BLaER1 treated with 17β-estradiol and CSF1 and Interleukin-3, amounts not matched to agents 10 nM and 100 nM (cell line): ENCODE measurements around the gene KIF1A.

Experiments
- H3K27ac ChIP-seq, 11 experiments: shearing (Covaris generic); formaldehyde crosslinking; 2 replicates each; pipeline ENCODE4 v1.8.1; 2022
- H3K27me3 ChIP-seq, 11 experiments: shearing (Covaris generic); formaldehyde crosslinking; 2 replicates each; pipeline ENCODE4 v1.8.1; 2022
- H3K36me3 ChIP-seq, 11 experiments: shearing (Covaris generic); formaldehyde crosslinking; 2 replicates each; pipeline ENCODE4 v1.8.1; 2022
- H3K4me1 ChIP-seq, 10 experiments: shearing (Covaris generic); formaldehyde crosslinking; 2 replicates each; pipeline ENCODE4 v1.8.1; 2022
- H3K4me2 ChIP-seq, 11 experiments: shearing (Covaris generic); formaldehyde crosslinking; 2 replicates each; pipeline ENCODE4 v1.8.1; 2022
- H3K4me3 ChIP-seq, 10 experiments: shearing (Covaris generic); formaldehyde crosslinking; 2 replicates each; pipeline ENCODE4 v1.8.1; 2022
- H3K9ac ChIP-seq, 11 experiments: shearing (Covaris generic); formaldehyde crosslinking; 2 replicates each; pipeline ENCODE4 v1.8.1; 2022
- H3K9me3 ChIP-seq, 11 experiments: shearing (Covaris generic); formaldehyde crosslinking; replicated peaks in 1 of 11; 2 replicates each; pipeline ENCODE4 v1.8.1; 2022
- H4K20me1 ChIP-seq, 11 experiments: shearing (Covaris generic); formaldehyde crosslinking; 2 replicates each; pipeline ENCODE4 v1.8.1; 2022
- Cebpa-rat ChIP-seq, 11 experiments: shearing (Covaris generic); IDR thresholded peaks; 2 replicates each; pipeline ENCODE4 v1.8.1; 2022

Gene KIF1A

DNA sequence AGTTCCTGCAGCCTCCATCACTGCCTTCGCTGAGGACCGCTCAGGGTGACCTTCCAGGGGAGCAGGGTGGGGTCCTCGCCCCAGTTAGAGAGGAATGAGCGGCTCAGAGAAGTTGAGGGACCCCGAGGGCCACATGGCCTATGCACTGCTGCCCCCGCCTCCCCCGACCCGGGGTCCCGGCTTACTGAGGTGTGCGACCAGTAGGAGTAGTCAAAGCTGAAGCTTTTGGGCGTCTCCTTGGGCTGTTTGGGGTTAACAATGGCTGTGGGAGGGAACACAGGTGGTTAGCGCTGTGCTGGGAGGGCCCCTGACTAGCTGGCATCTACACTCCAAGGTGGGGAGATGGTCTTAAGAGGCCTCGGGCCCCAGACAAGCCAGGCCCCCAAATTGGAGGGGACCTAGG lies 31.0 kb downstream of the KIF1A start:
- no peak for TF ChIP-seq Cebpa-rat (IDR thresholded peaks at IDR 0.05)
- Histone ChIP-seq H3K9me3 (no peaks in the 10 kb centered on the region), H3K4me2 (no peak overlapping the region), H4K20me1 (no peaks in the 10 kb centered on the region; a peak in 1 of 22 replicates), H3K27ac (no peak overlapping the region), H3K9ac (no peak overlapping the region), H3K4me3 (no peak overlapping the region), H3K36me3 (no peaks in the 10 kb centered on the region), H3K4me1 (peaks cover 0 to 5% (median 0%) of the 10 kb centered on the region in 10 experiments; a peak in 1 of 20 replicates), H3K27me3 (no peaks in the 10 kb centered on the region)

DNA sequence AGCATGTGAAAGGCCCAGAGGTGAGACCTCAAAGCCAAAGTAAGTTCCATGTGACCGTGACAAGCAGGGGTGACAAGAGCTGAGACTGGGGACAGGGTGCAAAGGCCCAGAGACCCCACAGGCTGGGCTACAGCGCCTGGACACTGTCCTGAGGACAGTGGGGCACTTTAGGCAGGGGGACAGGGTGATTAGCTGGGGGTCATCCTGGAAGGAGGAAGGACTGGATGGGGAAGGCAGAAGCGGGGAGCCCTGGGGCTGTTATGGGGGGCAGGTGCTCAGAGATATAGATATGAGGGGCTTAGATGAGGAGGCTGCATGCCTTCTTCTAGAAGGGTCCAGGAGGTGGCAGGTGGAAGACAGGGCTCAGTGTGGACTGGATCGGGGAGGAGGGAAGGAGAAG lies 31.5 kb downstream of the KIF1A start:
- H3K27ac ChIP-seq = no peak overlapping the region
- no peak for TF ChIP-seq Cebpa-rat (IDR thresholded peaks at IDR 0.05)
- H3K4me3 ChIP-seq = no peak overlapping the region
- H3K9ac ChIP-seq = no peak overlapping the region
- no peaks in the 10 kb centered on the region; a peak in 1 of 22 replicates for H4K20me1 ChIP-seq
- peaks cover 0 to 5% (median 0%) of the 10 kb centered on the region in 10 experiments; a peak in 1 of 20 replicates for H3K4me1 ChIP-seq
- H3K36me3 ChIP-seq = no peaks in the 10 kb centered on the region
- no peaks in the 10 kb centered on the region for H3K9me3 ChIP-seq
- H3K27me3 ChIP-seq = no peaks in the 10 kb centered on the region
- no peak overlapping the region for H3K4me2 ChIP-seq

DNA sequence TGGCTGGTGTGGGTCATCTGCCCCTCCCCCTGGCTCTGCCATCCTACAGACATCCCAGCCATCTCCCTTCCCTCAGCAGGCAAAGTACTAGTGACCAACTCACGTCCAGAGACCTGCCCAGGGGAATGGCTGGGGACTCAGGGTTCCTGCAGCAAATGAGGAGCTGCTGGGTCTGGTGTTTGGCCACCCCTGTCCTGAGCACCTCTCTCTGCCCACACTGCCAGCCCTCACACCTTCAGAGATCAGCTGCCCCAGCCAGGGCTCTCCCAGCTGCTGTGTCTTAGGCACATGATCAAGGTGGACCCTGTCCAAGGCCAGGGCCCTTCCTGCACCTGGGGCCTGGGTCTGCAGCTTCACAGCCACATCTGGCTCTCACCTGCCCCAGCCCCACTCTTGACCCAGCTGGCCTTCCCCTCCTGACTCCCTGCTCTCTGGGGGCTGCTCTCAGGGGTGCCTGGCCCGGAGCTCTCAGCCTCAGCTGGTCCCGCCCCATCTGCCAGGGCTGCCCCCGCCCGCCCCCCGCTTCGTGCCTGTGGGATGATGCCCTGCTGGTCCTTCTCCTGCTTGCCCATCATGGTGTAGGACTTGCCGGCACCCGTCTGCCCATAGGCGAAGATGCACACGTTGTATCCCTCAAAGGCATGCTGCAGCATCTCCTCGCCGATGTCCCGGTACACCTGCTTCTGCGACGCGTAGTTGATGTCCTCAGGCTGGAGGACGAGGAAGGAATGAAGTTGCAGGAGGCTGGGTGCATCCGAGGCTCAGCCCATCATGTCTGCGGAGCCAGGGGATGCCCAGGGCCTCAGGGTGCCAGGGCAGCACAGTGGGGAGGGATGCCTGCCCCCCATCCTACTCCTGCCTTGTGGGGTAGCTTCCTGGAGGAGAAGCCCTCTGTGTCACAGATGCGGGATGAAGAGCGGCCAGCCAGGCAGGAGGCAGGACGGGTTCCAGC lies 32.2 kb downstream of the KIF1A start:
- Histone ChIP-seq H3K27ac (no peak overlapping the region), H3K4me3 (no peak overlapping the region), H3K4me2 (no peak overlapping the region), H3K36me3 (no peaks in the 10 kb centered on the region), H4K20me1 (no peaks in the 10 kb centered on the region; a peak in 1 of 22 replicates), H3K9me3 (no peaks in the 10 kb centered on the region), H3K9ac (no peak overlapping the region), H3K27me3 (no peaks in the 10 kb centered on the region), H3K4me1 (peaks cover 0 to 5% (median 0%) of the 10 kb centered on the region in 10 experiments; a peak in 1 of 20 replicates)
- TF ChIP-seq Cebpa-rat (IDR thresholded peaks at IDR 0.05) = no peak

DNA sequence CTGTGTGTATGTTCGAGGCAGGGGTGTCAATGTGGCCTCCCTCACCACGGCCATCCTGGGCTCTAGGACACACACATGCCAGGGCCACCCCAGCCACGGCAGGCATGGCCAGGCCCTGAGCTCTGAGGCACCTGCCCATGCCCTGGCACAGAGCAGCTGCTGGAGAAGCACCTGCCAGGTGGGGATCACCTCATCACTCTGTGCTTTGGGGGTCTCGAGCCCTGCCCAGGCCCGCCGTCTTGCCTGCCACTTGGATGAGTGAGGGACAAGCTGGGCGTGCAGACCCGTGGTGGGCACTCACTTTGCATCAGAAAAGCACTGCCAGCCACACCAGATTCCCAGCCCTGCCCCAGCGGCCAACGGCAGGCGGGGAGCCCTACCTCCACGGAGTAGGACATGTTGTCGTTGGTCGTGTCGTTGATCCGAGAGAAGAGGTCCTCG lies 33.1 kb downstream of the KIF1A start:
- TF ChIP-seq Cebpa-rat (IDR thresholded peaks at IDR 0.05) = no peak
- no peaks in the 10 kb centered on the region for H3K36me3 ChIP-seq
- no peak overlapping the region for H3K4me3 ChIP-seq
- H3K9ac ChIP-seq = no peak overlapping the region
- H3K4me2 ChIP-seq = no peak overlapping the region
- no peaks in the 10 kb centered on the region for H3K9me3 ChIP-seq
- peaks cover 0 to 5% (median 0%) of the 10 kb centered on the region in 10 experiments; a peak in 1 of 20 replicates for H3K4me1 ChIP-seq
- no peaks in the 10 kb centered on the region for H3K27me3 ChIP-seq
- no peaks in the 10 kb centered on the region; a peak in 1 of 22 replicates for H4K20me1 ChIP-seq
- H3K27ac ChIP-seq = no peak overlapping the region

DNA sequence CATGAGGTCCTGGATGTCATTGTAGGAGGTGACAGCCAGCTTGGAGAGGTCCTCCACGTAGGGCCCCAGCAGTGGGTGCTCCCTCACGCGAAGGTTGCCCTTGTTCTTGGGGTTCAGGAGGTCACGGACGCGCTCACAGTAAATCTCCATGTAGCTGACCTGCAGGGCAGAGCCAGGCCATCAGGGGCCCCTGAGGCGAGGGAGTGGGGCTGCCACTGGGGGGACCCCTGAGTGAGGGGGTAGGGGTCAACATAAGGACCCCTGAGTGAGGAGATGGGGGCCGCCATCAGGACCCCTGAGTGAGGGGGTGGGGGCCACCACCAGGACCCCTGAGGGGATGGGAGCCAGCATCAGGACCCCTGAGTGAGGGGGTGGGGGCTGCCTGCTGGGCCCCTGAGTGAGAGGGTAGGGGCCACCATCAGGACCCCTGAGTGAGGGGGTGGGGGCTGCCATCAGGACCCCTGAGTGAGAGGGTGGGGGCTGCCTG lies 33.6 kb downstream of the KIF1A start:
- Histone ChIP-seq H3K4me3 (no peak overlapping the region), H3K27ac (no peak overlapping the region), H3K9me3 (no peaks in the 10 kb centered on the region), H3K4me1 (peaks cover 0 to 5% (median 0%) of the 10 kb centered on the region in 10 experiments; a peak in 1 of 20 replicates), H3K36me3 (no peaks in the 10 kb centered on the region), H3K27me3 (no peaks in the 10 kb centered on the region), H4K20me1 (no peaks in the 10 kb centered on the region; a peak in 1 of 22 replicates), H3K9ac (no peak overlapping the region), H3K4me2 (no peak overlapping the region)
- no peak for TF ChIP-seq Cebpa-rat (IDR thresholded peaks at IDR 0.05)

DNA sequence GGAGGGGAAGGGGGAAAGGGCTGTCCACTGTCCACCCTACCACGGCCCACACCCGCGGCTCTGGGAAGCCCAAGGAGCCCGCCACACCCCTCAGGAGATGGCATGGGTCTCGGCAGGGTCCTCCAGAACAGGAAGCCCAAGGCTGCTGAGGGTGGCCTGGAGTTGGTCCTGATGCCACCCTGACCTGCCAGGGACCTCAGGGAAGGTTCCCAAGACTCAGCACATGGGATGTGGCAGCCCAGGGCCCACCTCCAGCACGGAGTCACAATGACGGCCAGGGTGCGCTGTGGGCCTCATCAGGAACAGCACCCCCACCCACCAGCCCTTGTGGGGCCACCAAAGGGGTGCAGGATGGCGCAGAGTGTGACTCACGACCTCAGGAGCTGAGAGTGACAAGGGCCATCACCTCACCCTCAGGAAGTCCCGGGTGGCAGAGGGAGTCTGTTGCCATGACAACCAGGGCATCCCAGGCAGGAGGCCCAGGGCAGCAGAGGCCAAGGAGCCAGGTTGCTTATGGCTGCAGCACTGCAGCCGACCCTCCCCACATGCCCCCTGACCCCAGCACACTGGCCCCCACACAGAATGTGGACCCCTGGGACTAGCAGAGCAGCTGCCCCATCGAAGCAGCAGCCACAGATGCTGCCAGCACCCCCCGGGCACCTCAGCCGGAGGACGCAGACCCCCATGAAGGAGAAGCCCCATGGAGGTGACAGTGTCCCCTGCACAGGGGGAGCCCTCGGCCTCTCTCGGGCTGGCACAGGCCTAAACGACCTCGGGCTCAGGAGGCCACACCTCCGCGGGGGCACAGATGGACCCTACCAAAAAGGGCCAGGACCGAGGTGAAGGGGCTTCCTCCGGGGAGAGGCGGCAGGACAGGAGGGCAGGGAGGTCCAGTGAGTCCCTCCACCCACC lies 34.3 kb downstream of the KIF1A start:
- H3K9me3 ChIP-seq = no peaks in the 10 kb centered on the region
- H3K27ac ChIP-seq = no peak overlapping the region
- 0 out of 20 replicates have a peak, but pooled peaks cover 0 to under 1% (median 0%) of the 10 kb centered on the region in 10 experiments for H3K4me1 ChIP-seq
- no peaks in the 10 kb centered on the region for H3K27me3 ChIP-seq
- no peak overlapping the region for H3K4me2 ChIP-seq
- H3K9ac ChIP-seq = no peak overlapping the region
- no peaks in the 10 kb centered on the region for H3K36me3 ChIP-seq
- no peak for TF ChIP-seq Cebpa-rat (IDR thresholded peaks at IDR 0.05)
- H3K4me3 ChIP-seq = no peak overlapping the region
- no peaks in the 10 kb centered on the region; a peak in 1 of 22 replicates for H4K20me1 ChIP-seq

DNA sequence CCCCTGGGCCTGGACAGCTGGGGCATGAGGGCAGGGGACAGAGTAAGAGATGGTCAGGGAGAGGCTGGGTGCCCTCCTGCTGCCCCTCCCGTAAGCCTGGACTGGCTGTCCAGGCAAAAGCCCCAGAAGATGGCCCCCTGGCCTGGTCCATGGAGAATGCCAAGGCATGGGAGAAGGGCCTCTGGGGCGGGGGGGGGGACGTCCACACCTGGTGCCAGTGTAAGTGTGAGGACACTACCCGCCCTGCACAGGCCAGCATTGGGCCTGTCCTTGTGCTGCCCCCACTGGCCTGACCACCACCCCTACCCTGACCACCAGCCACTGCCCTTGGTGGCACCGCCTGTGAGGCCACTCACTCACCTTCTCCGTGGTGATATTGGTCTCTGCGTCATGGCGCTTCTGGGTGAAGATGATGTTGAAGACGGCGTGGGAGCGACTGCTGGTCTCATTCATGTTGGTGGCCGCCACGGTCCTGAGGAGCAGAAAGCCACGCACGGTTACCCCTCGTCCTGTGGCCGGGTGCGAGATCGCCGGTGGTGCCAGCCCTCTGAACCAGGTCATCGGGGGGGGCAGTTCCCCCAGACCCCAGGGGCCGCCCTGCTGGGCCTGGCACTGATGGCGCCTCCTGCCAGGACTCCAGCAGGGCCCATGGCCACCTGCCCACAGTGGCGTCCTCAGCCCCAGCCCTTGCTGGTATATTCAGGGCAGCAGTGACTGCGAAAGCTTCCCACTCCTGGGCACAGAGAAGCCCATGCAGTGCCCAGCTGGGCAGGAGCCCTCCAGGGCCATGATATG lies 35.2 kb downstream of the KIF1A start:
- Histone ChIP-seq H3K36me3 (no peaks in the 10 kb centered on the region), H3K27ac (no peak overlapping the region), H3K27me3 (no peaks in the 10 kb centered on the region), H3K4me1 (no peaks in the 10 kb centered on the region), H4K20me1 (peaks cover 0 to 6% (median 0%) of the 10 kb centered on the region in 11 experiments; a peak in 1 of 22 replicates), H3K9me3 (peaks cover 0 to 6% (median 0%) of the 10 kb centered on the region in 11 experiments; a peak in 4 of 22 replicates), H3K4me3 (no peak overlapping the region), H3K9ac (no peak overlapping the region), H3K4me2 (no peak overlapping the region)
- no peak for TF ChIP-seq Cebpa-rat (IDR thresholded peaks at IDR 0.05)

DNA sequence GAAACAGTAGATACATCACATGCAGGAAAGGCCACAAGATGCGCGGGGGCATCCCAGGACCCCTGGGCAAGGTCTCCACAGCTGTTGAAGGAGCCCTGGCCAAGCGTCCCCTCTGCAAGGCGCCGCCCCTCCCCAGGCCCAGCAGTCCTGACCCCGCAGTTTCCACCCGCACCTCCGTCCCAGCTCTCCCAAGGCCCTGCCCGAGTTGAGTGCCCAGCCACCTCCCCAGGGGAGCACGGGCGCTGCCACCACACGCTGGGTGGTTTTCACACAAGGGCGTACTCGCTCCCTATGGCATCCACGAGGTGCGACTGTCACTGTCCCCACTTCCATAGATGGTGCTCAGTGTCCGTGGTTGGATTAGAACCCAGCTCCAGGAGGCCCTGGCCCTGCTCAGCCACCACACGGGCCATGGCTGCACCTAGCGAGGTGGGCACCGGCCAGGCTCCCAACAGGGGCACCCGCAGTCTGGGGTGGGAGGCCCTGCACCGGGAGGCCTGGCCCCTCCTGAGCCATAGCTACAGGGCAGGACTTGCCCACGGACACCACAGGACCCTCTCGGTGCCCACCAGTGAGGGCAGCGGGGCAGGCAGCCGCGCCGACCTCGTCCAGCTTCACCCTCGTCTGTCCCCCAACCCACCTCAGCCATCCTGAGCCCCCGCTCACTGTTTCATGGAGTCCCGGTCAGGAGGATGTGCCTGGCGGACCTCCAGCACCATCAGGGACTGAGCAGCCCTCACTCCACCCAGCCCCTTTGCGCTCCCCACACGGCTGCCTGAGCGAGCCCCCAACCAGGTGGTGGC lies 36.0 kb downstream of the KIF1A start:
- Histone ChIP-seq H3K9ac (no peak overlapping the region), H3K27ac (no peak overlapping the region), H3K4me3 (no peak overlapping the region), H3K36me3 (no peaks in the 10 kb centered on the region), H4K20me1 (peaks cover 0 to 6% (median 0%) of the 10 kb centered on the region in 11 experiments; a peak in 1 of 22 replicates), H3K4me1 (no peaks in the 10 kb centered on the region), H3K27me3 (no peaks in the 10 kb centered on the region), H3K4me2 (no peak overlapping the region), H3K9me3 (peaks cover 0 to 15% (median 0%) of the 10 kb centered on the region in 11 experiments; a peak in 5 of 22 replicates)
- no peak for TF ChIP-seq Cebpa-rat (IDR thresholded peaks at IDR 0.05)
